Fibroblast of lung (primary cell): ENCODE measurements around the gene AVPR1B. TPM values are rescaled to one million over a fixed set of nuclear protein-coding genes. Genes with fewer than 3 reads are reported as not detected.

Experiments
- DNase-seq, 2 donors: peaks; one replicate each; pipeline versions ENCODE4 v3.0.0 to v3.0.0-alpha.2; 2010; ENCODE audit warnings: low read depth in 2 of 2
- H2AFZ ChIP-seq: 2 replicates; pipeline ENCODE4 v1.5.1; 2012; ENCODE audit warnings: low read length, control low read depth, inconsistent platforms
- H3K27ac ChIP-seq: 2 replicates; pipeline ENCODE4 v1.5.1; 2011; ENCODE audit warnings: low read length, control low read depth; ENCODE audit not compliant: insufficient read depth
- H3K27me3 ChIP-seq: 2 replicates; pipeline ENCODE4 v1.5.1; 2011; ENCODE audit warnings: mild to moderate bottlenecking, low read length; ENCODE audit not compliant: control insufficient read depth, insufficient read depth
- H3K36me3 ChIP-seq: 2 replicates; pipeline ENCODE4 v1.5.1; 2011; ENCODE audit warnings: low read length; ENCODE audit not compliant: control insufficient read depth, insufficient read depth
- H3K4me1 ChIP-seq: 2 replicates; pipeline ENCODE4 v1.5.1; 2011; ENCODE audit warnings: low read length; ENCODE audit not compliant: control insufficient read depth, insufficient read depth; ENCODE audit errors: extremely low read depth
- H3K4me2 ChIP-seq: 2 replicates; pipeline ENCODE4 v1.5.1; 2011; ENCODE audit warnings: low read length, control low read depth; ENCODE audit not compliant: insufficient read depth; ENCODE audit errors: extremely low read depth
- H3K4me3 ChIP-seq, 4 experiments: fragments of 200-600 bp in 1 of 4; sonication (generic) in 1 of 4; replicated peaks in 1 of 4; 2 replicates each; pipeline ENCODE4 v1.5.1; 2011 to 2016; ENCODE audit warnings: low read length in 4 of 4, low read depth in 3 of 4, mild to moderate bottlenecking in 3 of 4, control low read depth in 2 of 4, inconsistent platforms in 1 of 4, mixed read lengths in 1 of 4; ENCODE audit not compliant: insufficient read depth in 1 of 4; ENCODE audit errors: control extremely low read depth in 1 of 4
- H3K79me2 ChIP-seq: 2 replicates; pipeline ENCODE4 v1.5.1; 2012; ENCODE audit warnings: mild to moderate bottlenecking, low read length, inconsistent platforms; ENCODE audit not compliant: control insufficient read depth, insufficient read depth
- H3K9ac ChIP-seq: 2 replicates; pipeline ENCODE4 v1.5.1; 2011; ENCODE audit warnings: mild to moderate bottlenecking, low read length, control low read depth; ENCODE audit not compliant: insufficient read depth
- H3K9me3 ChIP-seq: 2 replicates; pipeline ENCODE4 v1.5.1; 2012; ENCODE audit warnings: low read depth, low read length; ENCODE audit not compliant: control insufficient read depth, insufficient read depth
- H4K20me1 ChIP-seq: 2 replicates; pipeline ENCODE4 v1.5.1; 2011; ENCODE audit warnings: low read length; ENCODE audit not compliant: control insufficient read depth, insufficient read depth; ENCODE audit errors: extremely low read depth
- CTCF ChIP-seq, 2 donors: IDR thresholded peaks in 1 of 2; conservative IDR thresholded peaks in 1 of 2; 1 replicate in 1 of 2; 2 replicates in 1 of 2; pipeline ENCODE4 v1.5.1; 2011 to 2012; ENCODE audit warnings: low read length in 2 of 2, control low read depth in 1 of 2, inconsistent platforms in 1 of 2, low read depth in 1 of 2, mild to moderate bottlenecking in 1 of 2
- EZH2 ChIP-seq: IDR thresholded peaks from 2 replicates; pipeline ENCODE4 v1.5.1; 2012; ENCODE audit warnings: low read length, control low read depth, mild to moderate bottlenecking; ENCODE audit errors: missing control alignments
- polyA plus RNA-seq, 2 donors: library from polyadenylated mRNA; depleted of rRNA in 1 of 2; stranded (reverse) in 1 of 2; unstranded in 1 of 2; fragments of >200 nt; gene quantifications; 2 replicates each; pipeline ENCODE4 v1.2.1, GENCODE V29; 2011 to 2012; ENCODE audit warnings: missing spikeins in 1 of 2
- total RNA-seq: library from RNA; depleted of rRNA; stranded (reverse); fragments of >200 nt; gene quantifications from 2 replicates; pipeline ENCODE4 v1.2.1, GENCODE V29; 2014

The AVPR1B gene
- total and polyA plus RNA-seq, 2 donors (not counting 1 experiment from before 2014, with no cell fraction given), result not detected

- no peak for DNase-seq
- Histone ChIP-seq H3K4me2 (no peak overlapping the region), H3K27me3 (peaks cover 18% of the 10 kb centered on the region), H3K27ac (no peak overlapping the region), H3K36me3 (no peaks in the 10 kb centered on the region), H3K79me2 (no peaks in the 10 kb centered on the region), H3K9ac (no peak overlapping the region), H4K20me1 (no peaks in the 10 kb centered on the region), H2AFZ (no peak overlapping the region), H3K4me1 (no peaks in the 10 kb centered on the region), H3K4me3 (no peak overlapping the region), H3K9me3 (no peaks in the 10 kb centered on the region)
- no peak for TF ChIP-seq CTCF (conservative IDR thresholded peaks at IDR 0.05 in 1 of 2, IDR thresholded peaks at IDR 0.05 in 1 of 2; ENCODE audit: low read depth in 1 of 2, low read length in 2 of 2)
Observed at GRCh38 chr1:206111271-206111927, 5.8 kb downstream of the AVPR1B start.

GRCh38 chr1:206110820-206111219 is 6.4 kb downstream of the AVPR1B start:
- no peak overlapping the region for H3K27ac ChIP-seq
- H3K9ac ChIP-seq, result no peak overlapping the region
- no peak for TF ChIP-seq CTCF (conservative IDR thresholded peaks at IDR 0.05 in 1 of 2, IDR thresholded peaks at IDR 0.05 in 1 of 2; ENCODE audit: low read depth in 1 of 2, low read length in 2 of 2)
- TF ChIP-seq EZH2, result no peak
- H3K4me1 ChIP-seq, result no peaks in the 10 kb centered on the region
- H2AFZ ChIP-seq, result no peak overlapping the region
- no peaks in the 10 kb centered on the region for H3K36me3 ChIP-seq
- no peak for DNase-seq
- H3K4me2 ChIP-seq, result no peak overlapping the region
- no peaks in the 10 kb centered on the region for H4K20me1 ChIP-seq
- no peak overlapping the region for H3K4me3 ChIP-seq
- peaks cover 15% of the 10 kb centered on the region for H3K27me3 ChIP-seq
- no peaks in the 10 kb centered on the region for H3K79me2 ChIP-seq
- no peaks in the 10 kb centered on the region for H3K9me3 ChIP-seq

- Histone ChIP-seq H4K20me1 (no peaks in the 10 kb centered on the region), H3K79me2 (no peaks in the 10 kb centered on the region), H3K4me2 (no peak overlapping the region), H3K9ac (no peak overlapping the region), H3K4me1 (no peaks in the 10 kb centered on the region), H3K4me3 (no peak overlapping the region), H3K9me3 (no peaks in the 10 kb centered on the region), H3K36me3 (no peaks in the 10 kb centered on the region), H3K27ac (no peak overlapping the region), H2AFZ (no peak overlapping the region), H3K27me3 (peaks cover 15% of the 10 kb centered on the region)
- no peak for TF ChIP-seq CTCF (conservative IDR thresholded peaks at IDR 0.05 in 1 of 2, IDR thresholded peaks at IDR 0.05 in 1 of 2; ENCODE audit: low read depth in 1 of 2, low read length in 2 of 2)
- TF ChIP-seq EZH2, result no peak
- DNase-seq, result no peak
Observed at GRCh38 chr1:206110161-206110560, 7.0 kb downstream of the AVPR1B start.
